PC-3 (cell line): ENCODE data around the gene RGS3.

ENCODE experiments used
- EZH2 ChIP-seq: fragments of 300-600 bp; sonication (generic); IDR thresholded peaks from one replicate; pipeline ENCODE4 v1.6.1; 2017; ENCODE audit warnings: antibody characterized with exemption, mild to moderate bottlenecking, low read length; ENCODE audit not compliant: unreplicated experiment
- TF ChIP-seq, protein P1 (sequence below): fragments of 300-600 bp; sonication (generic); conservative IDR thresholded peaks from 2 replicates; pipeline ENCODE4 v1.5.1; 2017; ENCODE audit warnings: antibody characterized with exemption, low read depth, mild to moderate bottlenecking, low read length

GRCh38 chr9:113574441-113575262, 111.1 kb downstream of the RGS3 start:
- TF ChIP-seq, protein P1, sequence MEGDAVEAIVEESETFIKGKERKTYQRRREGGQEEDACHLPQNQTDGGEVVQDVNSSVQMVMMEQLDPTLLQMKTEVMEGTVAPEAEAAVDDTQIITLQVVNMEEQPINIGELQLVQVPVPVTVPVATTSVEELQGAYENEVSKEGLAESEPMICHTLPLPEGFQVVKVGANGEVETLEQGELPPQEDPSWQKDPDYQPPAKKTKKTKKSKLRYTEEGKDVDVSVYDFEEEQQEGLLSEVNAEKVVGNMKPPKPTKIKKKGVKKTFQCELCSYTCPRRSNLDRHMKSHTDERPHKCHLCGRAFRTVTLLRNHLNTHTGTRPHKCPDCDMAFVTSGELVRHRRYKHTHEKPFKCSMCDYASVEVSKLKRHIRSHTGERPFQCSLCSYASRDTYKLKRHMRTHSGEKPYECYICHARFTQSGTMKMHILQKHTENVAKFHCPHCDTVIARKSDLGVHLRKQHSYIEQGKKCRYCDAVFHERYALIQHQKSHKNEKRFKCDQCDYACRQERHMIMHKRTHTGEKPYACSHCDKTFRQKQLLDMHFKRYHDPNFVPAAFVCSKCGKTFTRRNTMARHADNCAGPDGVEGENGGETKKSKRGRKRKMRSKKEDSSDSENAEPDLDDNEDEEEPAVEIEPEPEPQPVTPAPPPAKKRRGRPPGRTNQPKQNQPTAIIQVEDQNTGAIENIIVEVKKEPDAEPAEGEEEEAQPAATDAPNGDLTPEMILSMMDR = no peak
- TF ChIP-seq EZH2 = no peak
